Subcutaneous abdominal adipose tissue (tissue), 5 donors: ENCODE measurements around the gene DRD2.

ENCODE experiments used
- H3K27ac ChIP-seq: one replicate; pipeline ENCODE4 v1.7.0; 2013; ENCODE audit warnings: low read depth, mild to moderate bottlenecking, inconsistent platforms, low read length, moderate library complexity
- H3K27me3 ChIP-seq, 5 donors: one replicate each; pipeline ENCODE4 v1.7.0; 2013; ENCODE audit warnings: low read length in 5 of 5, inconsistent platforms in 1 of 5; ENCODE audit not compliant: control insufficient read depth in 5 of 5, insufficient read depth in 4 of 5
- H3K36me3 ChIP-seq, 5 donors: one replicate each; pipeline ENCODE4 v1.7.0; 2013; ENCODE audit warnings: low read length in 5 of 5; ENCODE audit not compliant: control insufficient read depth in 5 of 5, insufficient read depth in 5 of 5
- H3K4me1 ChIP-seq, 5 donors: one replicate each; pipeline ENCODE4 v1.7.0; 2013; ENCODE audit warnings: low read length in 5 of 5, mild to moderate bottlenecking in 3 of 5, moderate library complexity in 1 of 5; ENCODE audit not compliant: control insufficient read depth in 5 of 5, insufficient read depth in 5 of 5
- H3K4me3 ChIP-seq, 5 donors: one replicate each; pipeline ENCODE4 v1.7.0; 2013; ENCODE audit warnings: low read length in 5 of 5, low read depth in 1 of 5
- H3K9ac ChIP-seq, 5 donors: one replicate each; pipeline ENCODE4 v1.7.0; 2013; ENCODE audit warnings: low read length in 5 of 5, mild to moderate bottlenecking in 4 of 5, moderate library complexity in 3 of 5
- H3K9me3 ChIP-seq, 5 donors: one replicate each; pipeline ENCODE4 v1.7.0; 2013; ENCODE audit warnings: low read length in 5 of 5; ENCODE audit not compliant: control insufficient read depth in 5 of 5
- donor health status: healthy.
- donor health status: healthy.
- donor health status: healthy.
- donor health status: healthy.
- donor health status: healthy.

The DRD2 gene

DNA sequence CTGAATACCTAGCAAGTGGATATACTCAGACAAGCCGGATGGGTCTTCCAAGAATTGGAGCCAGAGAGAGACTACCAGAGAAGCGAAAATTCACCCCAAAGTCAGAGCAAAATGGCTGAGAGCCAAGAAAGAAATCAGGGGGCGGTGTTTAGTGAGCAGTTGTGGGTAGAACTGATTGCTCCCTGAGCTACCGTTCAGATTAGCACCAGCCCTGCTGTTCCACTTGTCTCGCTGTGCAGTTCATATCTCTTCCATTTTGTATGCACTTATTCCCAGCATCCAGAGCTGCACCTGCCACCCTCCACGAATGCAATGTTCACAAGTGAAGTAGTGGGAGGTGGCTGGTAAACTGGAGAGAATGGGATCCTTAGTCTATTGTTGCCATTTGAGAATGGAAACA is 25.5 kb downstream of the DRD2 start:
- no peaks in the 10 kb centered on the region for H3K4me1 ChIP-seq
- no peak overlapping the region for H3K27ac ChIP-seq

DNA sequence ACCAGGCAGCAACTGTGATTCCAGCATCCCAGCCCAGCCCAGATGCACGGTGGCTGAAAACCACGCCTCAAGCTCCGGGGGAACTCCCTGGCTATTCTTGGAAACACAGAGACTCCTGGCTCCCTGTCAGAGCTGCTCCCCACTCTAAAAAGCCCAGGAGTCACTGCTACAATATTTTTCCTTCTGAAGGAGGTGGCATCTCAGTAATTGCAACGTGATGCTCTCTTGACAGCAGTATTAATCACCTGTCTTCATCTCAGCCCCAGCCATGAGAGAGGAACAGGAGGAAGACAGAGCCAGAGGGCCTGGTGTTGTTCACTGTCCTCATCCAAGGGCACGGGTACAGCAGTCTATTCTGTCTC is 26.9 kb downstream of the DRD2 start:
- H3K27ac ChIP-seq = no peak overlapping the region
- no peaks in the 10 kb centered on the region for H3K36me3 ChIP-seq
- H3K9ac ChIP-seq = no peak overlapping the region
- no peaks in the 10 kb centered on the region for H3K9me3 ChIP-seq
- H3K4me3 ChIP-seq = no peak overlapping the region
- peaks cover 5 to 15% (median 14%) of the 10 kb centered on the region in 5 donors for H3K27me3 ChIP-seq
- no peaks in the 10 kb centered on the region for H3K4me1 ChIP-seq

More for the DNA sequence above, 25.5 kb downstream of the DRD2 start:
- Histone ChIP-seq H3K36me3 (no peaks in the 10 kb centered on the region), H3K27me3 (peaks cover 5 to 15% (median 13%) of the 10 kb centered on the region in 5 donors), H3K4me3 (no peak overlapping the region), H3K9ac (no peak overlapping the region), H3K9me3 (no peaks in the 10 kb centered on the region)

DNA sequence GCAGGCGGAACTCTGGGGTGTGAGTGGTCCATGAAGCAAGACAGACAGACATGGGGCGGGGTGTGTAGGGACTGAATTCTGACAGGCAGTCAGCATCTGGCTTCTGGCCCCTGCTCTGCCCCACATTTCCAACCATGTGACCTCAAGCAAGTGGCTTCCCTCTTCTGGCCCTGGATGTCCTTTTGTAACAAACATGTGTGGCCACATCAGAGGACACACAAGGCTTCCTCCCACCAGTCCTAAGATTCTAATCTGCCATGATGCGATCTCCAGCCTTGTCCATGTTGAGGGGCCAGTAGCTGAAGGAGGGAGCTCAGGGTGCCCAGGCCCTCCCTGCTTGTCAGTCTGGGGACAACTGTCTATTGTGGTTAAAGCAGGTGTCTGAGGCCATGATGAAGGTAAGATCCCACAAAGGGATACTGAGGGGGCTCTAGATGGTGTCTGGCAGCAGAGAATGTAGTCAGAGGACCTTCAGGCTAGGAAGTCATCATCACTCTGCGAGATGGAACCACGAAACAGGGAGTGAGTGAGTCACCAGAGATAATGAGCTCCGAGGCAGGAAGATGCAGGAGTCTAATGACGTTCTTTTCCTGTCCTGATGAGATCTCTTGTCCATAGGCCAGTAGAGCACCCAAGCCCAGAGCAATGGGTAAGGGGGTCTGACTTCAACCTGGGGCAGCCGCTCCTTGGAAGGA is 27.4 kb downstream of the DRD2 start:
- H3K4me3 ChIP-seq = no peak overlapping the region
- H3K9ac ChIP-seq = no peak overlapping the region
- no peaks in the 10 kb centered on the region for H3K36me3 ChIP-seq
- no peak overlapping the region for H3K27ac ChIP-seq
- H3K9me3 ChIP-seq = no peaks in the 10 kb centered on the region
- H3K27me3 ChIP-seq = peaks cover 5 to 20% (median 14%) of the 10 kb centered on the region in 5 donors
- no peaks in the 10 kb centered on the region for H3K4me1 ChIP-seq

DNA sequence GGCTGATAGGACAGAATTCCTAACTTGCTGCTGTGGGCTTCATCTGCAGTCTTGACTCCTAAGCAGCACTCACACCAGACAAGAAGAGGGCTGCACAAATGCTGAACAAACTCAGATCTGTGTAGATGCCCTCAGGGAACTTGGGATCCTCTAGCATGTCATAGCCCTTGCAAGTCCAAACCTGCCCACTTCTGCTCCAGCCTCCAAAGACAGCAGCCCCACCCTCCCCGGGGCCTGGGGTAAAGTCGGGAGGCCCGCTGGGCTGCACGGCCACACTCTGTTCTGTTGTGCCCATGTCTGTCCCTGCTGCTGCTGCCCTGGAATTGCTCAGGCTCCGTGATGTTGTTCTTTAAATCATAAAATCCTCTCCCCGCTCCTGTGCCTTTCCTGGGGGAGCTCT is 28.3 kb downstream of the DRD2 start:
- Histone ChIP-seq H3K9ac (no peak overlapping the region), H3K9me3 (no peaks in the 10 kb centered on the region), H3K27me3 (peaks cover 5 to 22% (median 15%) of the 10 kb centered on the region in 5 donors), H3K36me3 (no peaks in the 10 kb centered on the region), H3K4me3 (no peak overlapping the region), H3K4me1 (no peaks in the 10 kb centered on the region), H3K27ac (no peak overlapping the region)

DNA sequence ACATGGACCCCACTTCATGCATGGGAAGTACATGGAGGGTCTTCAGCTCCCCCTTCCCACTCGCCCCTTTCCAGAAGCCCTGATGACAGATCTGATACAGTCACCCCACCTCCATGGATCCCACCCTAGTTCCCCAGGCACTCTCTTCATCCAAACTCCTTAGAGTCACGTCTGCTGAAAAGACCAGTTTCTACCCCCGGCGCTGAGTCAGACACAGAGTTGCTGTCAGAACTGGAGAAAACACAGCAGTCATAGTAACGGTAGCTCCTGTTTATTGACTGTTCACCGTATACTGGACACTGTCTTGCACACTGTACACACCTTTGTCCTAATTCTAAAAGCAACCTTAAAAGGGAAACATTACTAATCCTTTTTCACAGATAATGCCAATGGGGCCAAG is 29.1 kb downstream of the DRD2 start:
- Histone ChIP-seq H3K27me3 (peaks cover 5 to 22% (median 15%) of the 10 kb centered on the region in 5 donors), H3K4me3 (no peak overlapping the region), H3K36me3 (no peaks in the 10 kb centered on the region), H3K9ac (no peak overlapping the region), H3K9me3 (no peaks in the 10 kb centered on the region), H3K27ac (no peak overlapping the region), H3K4me1 (no peaks in the 10 kb centered on the region)

DNA sequence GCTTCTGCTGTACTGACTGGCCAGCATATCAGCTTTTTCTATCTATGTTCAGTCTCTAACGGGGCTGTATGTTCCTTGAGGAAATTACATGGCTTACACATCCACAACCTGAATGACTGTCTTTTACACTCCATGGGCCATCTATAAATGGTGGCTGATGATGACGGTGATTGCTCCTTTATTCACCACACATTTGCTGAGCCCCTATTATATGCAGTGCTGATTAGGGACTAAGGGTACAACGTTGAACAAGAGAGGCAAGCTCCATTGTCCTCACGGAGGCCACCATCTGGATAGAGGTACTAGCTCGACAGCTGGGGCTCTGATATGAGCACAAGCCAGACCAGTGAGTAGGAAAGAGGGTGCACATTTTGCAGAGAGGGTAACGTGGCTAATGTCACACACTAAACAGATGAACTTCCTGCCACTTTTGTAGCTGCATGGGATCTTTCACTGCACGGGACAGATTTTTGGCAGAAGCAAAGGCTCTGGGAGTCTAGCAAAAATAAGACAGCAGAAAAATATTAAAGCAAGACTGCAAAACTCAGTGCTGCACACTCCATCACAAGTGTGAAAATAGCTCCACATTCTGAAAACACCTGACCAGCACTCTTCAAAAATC is 30.6 kb downstream of the DRD2 start:
- peaks cover 5 to 26% (median 15%) of the 10 kb centered on the region in 5 donors for H3K27me3 ChIP-seq
- no peak overlapping the region for H3K9ac ChIP-seq
- no peaks in the 10 kb centered on the region for H3K36me3 ChIP-seq
- H3K9me3 ChIP-seq = no peaks in the 10 kb centered on the region
- H3K27ac ChIP-seq = no peak overlapping the region
- H3K4me3 ChIP-seq = no peak overlapping the region
- H3K4me1 ChIP-seq = no peaks in the 10 kb centered on the region

DNA sequence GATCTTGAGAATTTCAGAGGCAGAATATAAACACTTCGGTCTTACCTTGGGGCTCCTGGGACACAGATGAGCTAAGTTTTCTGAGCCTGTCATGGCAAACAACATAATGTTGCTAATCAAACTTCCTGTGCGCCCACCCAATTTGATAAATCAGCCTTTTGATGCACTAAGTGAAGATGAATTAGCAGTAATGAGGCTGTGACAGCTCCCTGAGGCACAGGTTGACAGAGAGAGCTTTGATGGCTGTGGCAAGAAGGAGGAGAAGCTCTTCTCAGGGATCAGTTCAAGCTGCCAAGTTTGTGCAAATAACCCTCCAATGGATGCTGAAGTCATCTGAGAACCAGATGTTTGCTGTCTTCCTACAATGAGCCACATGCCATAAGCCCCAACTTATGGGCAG is 34.4 kb downstream of the DRD2 start:
- Histone ChIP-seq H3K27me3 (peaks cover 0 to 17% (median 6%) of the 10 kb centered on the region in 5 donors), H3K27ac (no peak overlapping the region), H3K4me1 (peaks cover 0 to 4% (median 2%) of the 10 kb centered on the region in 5 donors), H3K4me3 (no peak overlapping the region), H3K9me3 (no peaks in the 10 kb centered on the region), H3K9ac (no peak overlapping the region), H3K36me3 (no peaks in the 10 kb centered on the region)

DNA sequence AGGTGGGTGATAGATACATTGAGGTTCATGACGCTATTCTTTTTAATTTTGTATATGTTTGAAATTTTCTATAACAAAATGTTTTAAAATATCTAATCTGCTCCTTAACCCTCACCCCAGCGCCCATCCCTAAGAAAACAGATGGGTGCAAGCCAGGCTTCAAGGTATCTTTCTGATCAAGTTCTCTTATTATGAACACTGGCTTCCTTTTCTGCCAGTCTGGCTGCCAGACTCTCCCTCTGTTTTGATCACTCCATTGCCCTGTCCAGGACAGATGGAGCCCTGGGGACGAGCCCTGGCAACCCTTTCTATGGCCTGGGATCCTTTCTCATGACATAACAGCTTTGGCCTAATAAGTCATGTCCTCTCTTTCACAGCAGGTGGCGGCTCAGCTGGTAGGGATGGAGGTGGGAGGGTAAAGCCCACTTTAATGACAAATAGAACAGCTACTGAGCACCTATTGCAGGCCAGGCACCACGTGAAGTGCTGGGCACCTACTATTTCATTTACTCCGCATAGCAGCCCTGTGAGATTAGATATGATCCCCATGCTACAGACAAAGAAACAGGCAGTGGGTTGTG is 38.4 kb downstream of the DRD2 start:
- Histone ChIP-seq H3K27me3 (peaks cover 0 to 4% (median 0%) of the 10 kb centered on the region in 5 donors), H3K27ac (no peak overlapping the region)

DNA sequence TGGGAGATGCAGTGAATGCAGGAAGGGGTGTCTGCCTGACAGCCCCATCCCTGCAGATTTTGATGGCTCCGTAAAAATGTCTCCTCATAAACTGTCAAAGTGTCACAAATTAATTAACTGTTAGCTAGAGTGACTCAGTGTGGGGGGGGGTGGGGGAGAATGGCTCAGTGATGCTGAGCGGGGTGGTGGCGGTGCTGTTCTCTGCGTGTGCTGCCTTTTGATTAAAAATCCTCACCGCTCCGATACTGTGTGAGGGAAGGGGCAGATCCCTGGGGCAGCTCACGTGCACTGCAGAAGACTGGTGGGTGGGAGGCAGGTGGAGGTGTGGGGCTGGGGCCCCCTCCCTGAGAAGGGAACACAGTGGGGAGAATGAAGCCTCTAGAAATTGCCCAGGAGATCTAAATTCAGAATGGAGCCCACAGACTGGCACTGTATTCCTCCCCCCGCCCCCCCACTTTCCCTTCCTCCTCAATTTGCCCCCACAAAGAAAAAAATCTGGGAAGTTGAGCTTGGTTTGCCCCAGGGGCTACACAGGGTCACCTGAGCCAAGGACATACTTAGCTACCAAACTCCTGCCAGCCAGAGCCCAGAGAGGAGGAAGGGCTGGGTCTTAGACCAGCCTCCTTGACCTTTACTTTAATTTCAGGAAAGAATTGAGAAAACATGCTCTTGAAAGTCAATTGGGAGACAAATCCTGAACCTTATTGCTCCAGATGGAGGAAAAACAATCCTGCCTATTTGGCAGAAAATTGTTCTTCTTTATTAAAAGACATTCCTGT is 39.8 kb downstream of the DRD2 start:
- Histone ChIP-seq H3K9ac (no peak overlapping the region), H3K36me3 (no peaks in the 10 kb centered on the region), H3K4me1 (peaks cover 0 to 9% (median 7%) of the 10 kb centered on the region in 5 donors), H3K4me3 (no peak overlapping the region), H3K27me3 (no peaks in the 10 kb centered on the region), H3K27ac (no peak overlapping the region), H3K9me3 (no peaks in the 10 kb centered on the region)

More for the DNA sequence above, 38.4 kb downstream of the DRD2 start:
- Histone ChIP-seq H3K4me1 (peaks cover 0 to 9% (median 7%) of the 10 kb centered on the region in 5 donors), H3K4me3 (no peak overlapping the region), H3K9me3 (no peaks in the 10 kb centered on the region), H3K9ac (no peak overlapping the region), H3K36me3 (no peaks in the 10 kb centered on the region)

DNA sequence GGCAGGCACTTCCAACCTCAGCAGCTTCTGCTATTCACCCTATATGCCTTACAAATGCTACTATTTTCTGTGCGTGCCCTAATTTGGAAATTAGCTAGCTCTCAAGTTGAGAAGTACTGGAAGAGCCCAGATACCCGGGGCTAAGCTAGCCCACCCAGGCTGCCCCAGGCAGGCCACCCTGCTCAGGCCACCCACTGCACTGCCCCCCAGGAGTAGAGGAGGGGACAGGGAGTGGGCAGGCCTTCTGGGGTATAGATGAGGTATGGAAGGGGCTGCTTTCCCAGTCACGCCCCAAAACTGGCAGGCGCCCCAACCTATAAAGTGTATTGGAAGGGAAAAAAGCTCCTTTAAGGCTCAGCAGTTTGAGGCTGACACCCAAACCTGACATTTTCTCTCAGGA is 43.5 kb downstream of the DRD2 start:
- Histone ChIP-seq H3K4me3 (no peak overlapping the region), H3K9me3 (no peaks in the 10 kb centered on the region), H3K4me1 (peaks cover 0 to 9% (median 7%) of the 10 kb centered on the region in 5 donors), H3K27me3 (no peaks in the 10 kb centered on the region), H3K36me3 (no peaks in the 10 kb centered on the region), H3K27ac (no peak overlapping the region), H3K9ac (no peak overlapping the region)
